Lower lobe of right lung (tissue), 2 donors: ENCODE measurements around the gene CCDC24. TPM values are rescaled to one million over a fixed set of nuclear protein-coding genes. Genes with fewer than 3 reads are reported as not detected.

Experiments used
- ATAC-seq, 2 donors: fragments of 200-7000 bp; cut with Tn5 transposase; one replicate each; pipeline ENCODE4 v1.9.1; 2020 to 2022; ENCODE audit warnings: mild to moderate bottlenecking in 2 of 2, moderate library complexity in 2 of 2
- DNase-seq: peaks from one replicate; pipeline ENCODE4 v3.0.0-alpha.2; 2020
- H3K27ac ChIP-seq: fragments of 200-600 bp; one replicate; pipeline ENCODE4 v1.8.0; 2022
- H3K27me3 ChIP-seq: fragments of 200-600 bp; one replicate; pipeline ENCODE4 v1.8.0; 2022; ENCODE audit warnings: low read depth
- H3K36me3 ChIP-seq: fragments of 200-600 bp; one replicate; pipeline ENCODE4 v1.8.0; 2022; ENCODE audit warnings: mild to moderate bottlenecking
- H3K4me1 ChIP-seq: fragments of 200-600 bp; one replicate; pipeline ENCODE4 v1.8.0; 2022
- H3K4me3 ChIP-seq: fragments of 200-600 bp; one replicate; pipeline ENCODE4 v1.8.0; 2022; ENCODE audit warnings: mild to moderate bottlenecking
- H3K9me3 ChIP-seq: fragments of 200-600 bp; one replicate; pipeline ENCODE4 v1.8.0; 2022
- CTCF ChIP-seq: fragments of 200-600 bp; IDR thresholded peaks from one replicate; pipeline ENCODE4 v1.8.0; 2022; ENCODE audit warnings: antibody characterized with exemption, mild to moderate bottlenecking
- intact Hi-C: fragments of 100-400 bp; cut with DNase I; formaldehyde crosslinking; loops from one replicate; pipeline ENCODE4 v1.11.0; 2022
- total RNA-seq: library from RNA; stranded (reverse); fragmentation: NEBNext Ultra II Directional; extraction: Animal tissue kit (Norgen Biotek cat#: 25700); gene quantifications from one replicate; pipeline ENCODE4 v1.2.1, GENCODE V29; 2021
- donor health status: DM: no; HTN: yes; CAD: no; lungs with severe emphysema.

CCDC24 gene
- total RNA-seq, 1 donor from 2014 or later: 10.7 TPM

DNA sequence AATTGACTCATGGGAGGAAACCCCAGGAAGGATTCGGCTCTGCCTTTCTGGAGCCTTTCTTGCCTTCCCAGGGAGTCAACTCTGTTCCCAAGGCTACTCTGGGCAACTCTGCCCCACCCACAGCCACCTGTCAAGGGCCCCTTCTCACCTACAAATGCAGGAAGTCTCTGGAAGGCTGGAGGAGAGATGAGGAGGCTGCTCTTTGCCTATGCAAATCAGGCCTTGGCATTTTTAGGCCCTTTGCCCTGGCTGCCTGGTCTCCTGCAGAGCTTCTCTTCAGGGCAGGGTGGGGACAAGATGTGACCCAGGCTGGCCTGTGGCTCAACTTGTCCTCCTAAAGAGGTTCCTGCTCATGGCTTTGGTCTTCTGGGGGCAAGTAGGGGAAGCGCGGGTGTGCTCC is 34.4 kb downstream of the CCDC24 start:
- H3K27me3 ChIP-seq: no peaks in the 10 kb centered on the region
- ATAC-seq (peak in 1 of 2 donors; percentile 35), DNase-seq (peak; percentile 63)
- H3K9me3 ChIP-seq: no peaks in the 10 kb centered on the region
- TF ChIP-seq CTCF: no peak
- H3K4me1 ChIP-seq: peaks cover 9% of the 10 kb centered on the region
- no peak overlapping the region for H3K27ac ChIP-seq
- no peak overlapping the region for H3K4me3 ChIP-seq
- intact Hi-C loops: no loop called here
- H3K36me3 ChIP-seq: peaks cover 3% of the 10 kb centered on the region

GRCh38 chr1:44027320-44027719 is 35.9 kb downstream of the CCDC24 start:
- intact Hi-C loops: no loop called here
- ATAC-seq (no peak), DNase-seq (no peak)
- Histone ChIP-seq H3K4me3 (no peak overlapping the region), H3K9me3 (no peaks in the 10 kb centered on the region), H3K27ac (no peak overlapping the region), H3K36me3 (peaks cover 3% of the 10 kb centered on the region), H3K27me3 (no peaks in the 10 kb centered on the region), H3K4me1 (peaks cover 20% of the 10 kb centered on the region)
- no peak for TF ChIP-seq CTCF

GRCh38 chr1:44029260-44029910 is 38.0 kb downstream of the CCDC24 start:
- peak overlapping the region; percentile 81 for H3K27ac ChIP-seq
- no peaks in the 10 kb centered on the region for H3K27me3 ChIP-seq
- H3K4me1 ChIP-seq: peaks cover 26% of the 10 kb centered on the region
- no peaks in the 10 kb centered on the region for H3K9me3 ChIP-seq
- no peak for TF ChIP-seq CTCF
- intact Hi-C loops: no loop called here
- peak; percentile 7 to 25 for ATAC-seq
- no peaks in the 10 kb centered on the region for H3K36me3 ChIP-seq
- DNase-seq: no peak
- H3K4me3 ChIP-seq: peak overlapping the region; percentile 96

DNA sequence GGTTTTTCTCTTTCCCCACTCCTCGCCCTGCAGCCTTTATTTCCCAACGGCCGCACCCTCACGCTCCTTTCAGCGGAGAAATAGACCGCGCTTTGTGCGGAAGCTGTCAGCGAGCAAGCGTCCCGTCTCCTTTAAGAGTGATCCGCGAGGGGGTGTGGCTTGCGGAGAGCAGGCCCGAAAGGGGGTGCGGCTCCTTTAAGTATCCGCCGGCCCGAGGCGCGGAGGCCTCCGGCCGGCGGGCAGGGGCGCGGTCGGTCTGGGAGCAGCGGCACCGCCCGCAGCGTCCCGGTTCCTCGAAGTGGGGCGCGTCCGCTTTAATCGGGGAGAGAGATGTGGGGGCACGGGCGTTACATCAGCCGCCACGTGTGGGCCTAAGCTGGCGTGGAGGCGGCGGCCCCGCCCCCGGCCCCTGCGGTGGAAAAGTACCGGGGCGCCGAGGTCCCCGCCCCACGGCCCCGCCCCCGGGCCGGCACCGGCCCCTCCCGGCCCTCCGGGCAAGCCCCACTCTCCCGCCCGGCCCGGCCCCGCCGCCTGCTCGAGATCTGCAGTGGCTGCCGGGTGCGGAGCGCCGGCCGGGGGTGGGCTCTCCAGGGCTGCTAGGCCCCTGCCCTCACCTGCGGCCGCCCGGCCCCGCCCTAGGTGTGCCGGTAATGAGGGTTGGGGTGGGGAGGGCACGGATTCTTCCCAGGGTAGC is 38.7 kb downstream of the CCDC24 start:
- no peak for TF ChIP-seq CTCF
- ATAC-seq: peak; percentile 92 to 94
- DNase-seq: peak; percentile 95
- Histone ChIP-seq H3K27me3 (no peaks in the 10 kb centered on the region), H3K4me1 (peaks cover 26% of the 10 kb centered on the region), H3K36me3 (no peaks in the 10 kb centered on the region), H3K9me3 (no peaks in the 10 kb centered on the region), H3K4me3 (peak overlapping the region; percentile 96), H3K27ac (peak overlapping the region; percentile 81)
- intact Hi-C loops: no loop called here

DNA sequence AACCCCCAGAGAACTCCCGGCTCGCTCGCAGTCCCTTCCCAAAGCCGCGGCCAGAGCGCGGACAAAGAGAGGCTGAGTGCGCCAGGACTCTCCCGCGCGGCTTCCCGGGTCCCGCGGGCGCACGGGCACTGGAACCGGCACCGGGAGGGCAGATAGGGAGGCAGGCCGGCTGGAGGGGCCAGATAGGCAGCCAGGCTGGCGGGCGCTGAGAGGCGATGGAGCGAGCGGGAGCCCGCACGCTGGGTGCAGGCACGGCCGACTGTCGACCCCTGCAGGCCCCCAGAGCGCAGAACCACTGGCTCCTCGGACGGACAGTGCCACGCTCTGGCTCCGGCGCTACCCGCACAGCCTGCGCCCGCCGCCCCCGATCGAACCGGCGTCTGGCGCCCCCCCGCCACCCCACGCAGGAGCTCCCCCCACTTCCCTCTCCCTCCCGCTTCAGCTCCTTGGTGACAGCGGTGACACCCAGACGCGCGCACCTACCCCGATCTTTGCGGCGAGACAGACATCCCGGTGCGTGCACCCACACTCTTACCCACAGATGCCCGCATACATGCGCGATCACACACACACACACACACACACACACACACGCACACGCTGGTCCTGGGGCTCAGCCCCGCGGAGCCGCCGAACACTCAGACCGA is 39.3 kb downstream of the CCDC24 start:
- DNase-seq (peak; percentile 56), ATAC-seq (peak; percentile 44 to 45)
- no peaks in the 10 kb centered on the region for H3K36me3 ChIP-seq
- no peaks in the 10 kb centered on the region for H3K9me3 ChIP-seq
- peak; percentile 22 for TF ChIP-seq CTCF
- peaks cover 31% of the 10 kb centered on the region for H3K4me1 ChIP-seq
- no peaks in the 10 kb centered on the region for H3K27me3 ChIP-seq
- peak overlapping the region; percentile 96 for H3K4me3 ChIP-seq
- intact Hi-C loops: no loop called here
- H3K27ac ChIP-seq: peak overlapping the region; percentile 81
